BLaER1 treated with 17β-estradiol and CSF1 and Interleukin-3, amounts not matched to agents 10 nM and 100 nM (cell line): Measurements from ENCODE around the gene ZNF101.

Experiments used
- H3K27ac ChIP-seq, 11 experiments: shearing (Covaris generic); formaldehyde crosslinking; 2 replicates each; pipeline ENCODE4 v1.8.1; 2022
- H3K27me3 ChIP-seq, 11 experiments: shearing (Covaris generic); formaldehyde crosslinking; 2 replicates each; pipeline ENCODE4 v1.8.1; 2022
- H3K36me3 ChIP-seq, 11 experiments: shearing (Covaris generic); formaldehyde crosslinking; 2 replicates each; pipeline ENCODE4 v1.8.1; 2022
- H3K4me1 ChIP-seq, 10 experiments: shearing (Covaris generic); formaldehyde crosslinking; 2 replicates each; pipeline ENCODE4 v1.8.1; 2022
- H3K4me2 ChIP-seq, 11 experiments: shearing (Covaris generic); formaldehyde crosslinking; 2 replicates each; pipeline ENCODE4 v1.8.1; 2022
- H3K4me3 ChIP-seq, 10 experiments: shearing (Covaris generic); formaldehyde crosslinking; 2 replicates each; pipeline ENCODE4 v1.8.1; 2022
- H3K9ac ChIP-seq, 11 experiments: shearing (Covaris generic); formaldehyde crosslinking; 2 replicates each; pipeline ENCODE4 v1.8.1; 2022
- H3K9me3 ChIP-seq, 11 experiments: shearing (Covaris generic); formaldehyde crosslinking; replicated peaks in 1 of 11; 2 replicates each; pipeline ENCODE4 v1.8.1; 2022
- H4K20me1 ChIP-seq, 11 experiments: shearing (Covaris generic); formaldehyde crosslinking; 2 replicates each; pipeline ENCODE4 v1.8.1; 2022
- Cebpa-rat ChIP-seq, 11 experiments: shearing (Covaris generic); IDR thresholded peaks; 2 replicates each; pipeline ENCODE4 v1.8.1; 2022

The ZNF101 gene

GRCh38 chr19:19627621-19628500, 40.8 kb upstream of the ZNF101 start, which contains the start of gene LPAR2:
TSS of gene LPAR2 (minus strand) at chr19:19628220. CDS start at chr19:19627275, 945 bp downstream.
- H3K9ac ChIP-seq: peak within 1 kb of the TSS; percentile 71 to 94 (median 83)
- H3K27me3 ChIP-seq: no peaks in the 10 kb centered on the region
- no peaks in the 10 kb centered on the region for H3K9me3 ChIP-seq
- peak within 1 kb of the TSS in 10 of 11 experiments; percentile 47 to 87 (median 82); a peak in 19 of 22 replicates for H3K27ac ChIP-seq
- peaks cover 3 to 52% (median 25%) of the 10 kb centered on the region in 11 experiments; a peak in 17 of 22 replicates for H4K20me1 ChIP-seq
- H3K36me3 ChIP-seq: peaks cover 30 to 55% (median 47%) of the 10 kb centered on the region in 11 experiments
- peaks cover 15 to 50% (median 48%) of the 10 kb centered on the region in 10 experiments for H3K4me1 ChIP-seq
- no peak for TF ChIP-seq Cebpa-rat (IDR thresholded peaks at IDR 0.05)
- peak within 1 kb of the TSS; percentile 58 to 86 (median 76) for H3K4me3 ChIP-seq
- H3K4me2 ChIP-seq: peak within 1 kb of the TSS; percentile 83 to 99 (median 97)

- peaks cover 15 to 49% (median 47%) of the 10 kb centered on the region in 10 experiments for H3K4me1 ChIP-seq
- no peaks in the 10 kb centered on the region for H3K27me3 ChIP-seq
- H3K27ac ChIP-seq: peak overlapping the region in 10 of 11 experiments; percentile 47 to 87 (median 82); a peak in 17 of 22 replicates
- peak overlapping the region; percentile 71 to 94 (median 83) for H3K9ac ChIP-seq
- peaks cover 37 to 56% (median 52%) of the 10 kb centered on the region in 11 experiments for H3K36me3 ChIP-seq
- peak overlapping the region; percentile 58 to 86 (median 76) for H3K4me3 ChIP-seq
- peak overlapping the region; percentile 83 to 99 (median 97) for H3K4me2 ChIP-seq
- H3K9me3 ChIP-seq: no peaks in the 10 kb centered on the region
- peaks cover 3 to 60% (median 32%) of the 10 kb centered on the region in 11 experiments; a peak in 17 of 22 replicates for H4K20me1 ChIP-seq
- TF ChIP-seq Cebpa-rat (IDR thresholded peaks at IDR 0.05): peak in 1 of 11 experiments; percentile 35; a peak in 2 of 22 replicates
These were observed 40.0 kb upstream of the ZNF101 start for GRCh38 chr19:19628501-19629134.

GRCh38 chr19:19630062-19630414, 38.6 kb upstream of the ZNF101 start:
- no peak for TF ChIP-seq Cebpa-rat (IDR thresholded peaks at IDR 0.05)
- Histone ChIP-seq H3K4me2 (no peak overlapping the region), H3K4me3 (no peak overlapping the region), H3K9ac (no peak overlapping the region), H3K9me3 (no peaks in the 10 kb centered on the region), H3K27ac (no peak overlapping the region), H3K36me3 (peaks cover 51 to 58% (median 55%) of the 10 kb centered on the region in 11 experiments), H4K20me1 (peaks cover 0 to 74% (median 43%) of the 10 kb centered on the region in 11 experiments; a peak in 16 of 22 replicates), H3K27me3 (no peaks in the 10 kb centered on the region), H3K4me1 (peaks cover 15 to 36% (median 33%) of the 10 kb centered on the region in 10 experiments)

GRCh38 chr19:19630426-19630825, 38.2 kb upstream of the ZNF101 start:
- Histone ChIP-seq H3K9me3 (no peaks in the 10 kb centered on the region), H3K27me3 (no peaks in the 10 kb centered on the region), H3K4me1 (peaks cover 15 to 32% (median 29%) of the 10 kb centered on the region in 10 experiments), H3K9ac (no peak overlapping the region), H3K4me3 (no peak overlapping the region), H4K20me1 (peaks cover 0 to 78% (median 47%) of the 10 kb centered on the region in 11 experiments; a peak in 17 of 22 replicates), H3K36me3 (peaks cover 55 to 61% (median 58%) of the 10 kb centered on the region in 11 experiments), H3K27ac (no peak overlapping the region), H3K4me2 (no peak overlapping the region)
- TF ChIP-seq Cebpa-rat (IDR thresholded peaks at IDR 0.05): no peak

- H3K4me2 ChIP-seq: no peak overlapping the region
- peaks cover 15 to 24% (median 22%) of the 10 kb centered on the region in 10 experiments; a peak in 19 of 20 replicates for H3K4me1 ChIP-seq
- H3K36me3 ChIP-seq: peaks cover 64 to 70% (median 67%) of the 10 kb centered on the region in 11 experiments
- H3K27ac ChIP-seq: no peak overlapping the region
- H3K9ac ChIP-seq: no peak overlapping the region
- no peak for TF ChIP-seq Cebpa-rat (IDR thresholded peaks at IDR 0.05)
- H4K20me1 ChIP-seq: peaks cover 0 to 86% (median 50%) of the 10 kb centered on the region in 11 experiments; a peak in 17 of 22 replicates
- H3K9me3 ChIP-seq: no peaks in the 10 kb centered on the region
- H3K4me3 ChIP-seq: no peak overlapping the region
- H3K27me3 ChIP-seq: no peaks in the 10 kb centered on the region
These were observed 37.3 kb upstream of the ZNF101 start for GRCh38 chr19:19631346-19631745.

- Histone ChIP-seq H3K36me3 (peaks cover 78 to 84% (median 80%) of the 10 kb centered on the region in 11 experiments), H4K20me1 (peaks cover 0 to 94% (median 60%) of the 10 kb centered on the region in 11 experiments; a peak in 18 of 22 replicates), H3K9ac (no peak overlapping the region)
These were observed 36.0 kb upstream of the ZNF101 start for GRCh38 chr19:19632661-19633060.

GRCh38 chr19:19633711-19634515, 34.7 kb upstream of the ZNF101 start:
- H3K9me3 ChIP-seq: no peaks in the 10 kb centered on the region
- no peak overlapping the region for H3K4me2 ChIP-seq

More at GRCh38 chr19:19632661-19633060, 36.0 kb upstream of the ZNF101 start:
- TF ChIP-seq Cebpa-rat (IDR thresholded peaks at IDR 0.05): no peak
- H3K9me3 ChIP-seq: no peaks in the 10 kb centered on the region
- H3K4me1 ChIP-seq: peaks cover 6 to 10% (median 9%) of the 10 kb centered on the region in 10 experiments; a peak in 17 of 20 replicates
- H3K27me3 ChIP-seq: no peaks in the 10 kb centered on the region
- H3K4me3 ChIP-seq: no peak overlapping the region
- H3K4me2 ChIP-seq: no peak overlapping the region
- no peak overlapping the region for H3K27ac ChIP-seq

More at GRCh38 chr19:19633711-19634515, 34.7 kb upstream of the ZNF101 start:
- Histone ChIP-seq H3K9ac (no peak overlapping the region), H3K4me1 (peaks cover under 1 to 4% (median 1%) of the 10 kb centered on the region in 10 experiments; a peak in 14 of 20 replicates), H3K27me3 (no peaks in the 10 kb centered on the region), H4K20me1 (peaks cover 0 to 100% (median 66%) of the 10 kb centered on the region in 11 experiments; a peak in 18 of 22 replicates), H3K4me3 (no peak overlapping the region), H3K27ac (no peak overlapping the region), H3K36me3 (peaks cover 87 to 96% (median 92%) of the 10 kb centered on the region in 11 experiments)
- no peak for TF ChIP-seq Cebpa-rat (IDR thresholded peaks at IDR 0.05)
